DND-41 (cell line): ENCODE measurements around the gene CIRBP.

Experiments used
- ATAC-seq: fragments of 200-7000 bp; cut with Tn5 transposase; 3 replicates; pipeline ENCODE4 v1.9.1; 2021; ENCODE audit warnings: low read depth; ENCODE audit not compliant: insufficient read depth
- DNase-seq: peaks from one replicate; pipeline ENCODE4 v3.0.0-alpha.2; 2020
- H2AFZ ChIP-seq: 2 replicates; pipeline ENCODE4 v1.6.0; 2012; ENCODE audit warnings: low read depth, low read length
- H3K27ac ChIP-seq: 2 replicates; pipeline ENCODE4 v1.5.1; 2012; ENCODE audit warnings: low read length, inconsistent platforms
- H3K27me3 ChIP-seq: fragments of 200-600 bp; sonication (generic); 2 replicates; pipeline ENCODE4 v1.6.0; 2012; ENCODE audit warnings: low read length, mild to moderate bottlenecking, inconsistent platforms; ENCODE audit not compliant: insufficient read depth, poor library complexity
- H3K36me3 ChIP-seq: 2 replicates; pipeline ENCODE4 v1.5.1; 2012; ENCODE audit warnings: low read length, inconsistent platforms; ENCODE audit not compliant: insufficient read depth
- H3K4me1 ChIP-seq: 2 replicates; pipeline ENCODE4 v1.5.1; 2012; ENCODE audit warnings: mild to moderate bottlenecking, low read length; ENCODE audit not compliant: insufficient read depth
- H3K4me2 ChIP-seq: 2 replicates; pipeline ENCODE4 v1.6.0; 2012; ENCODE audit warnings: mild to moderate bottlenecking, moderate library complexity, low read length, inconsistent platforms; ENCODE audit not compliant: insufficient read depth
- H3K4me3 ChIP-seq, 2 experiments: fragments of 200-600 bp in 1 of 2; shearing (Covaris generic) in 1 of 2; 2 replicates each; pipeline ENCODE4 v1.5.1; 2012 to 2016; ENCODE audit warnings: inconsistent platforms in 2 of 2, low read length in 2 of 2, mild to moderate bottlenecking in 2 of 2, low read depth in 1 of 2, moderate library complexity in 1 of 2
- H3K79me2 ChIP-seq: 2 replicates; pipeline ENCODE4 v1.6.0; 2012; ENCODE audit warnings: low read length, inconsistent platforms; ENCODE audit not compliant: insufficient read depth
- H3K9ac ChIP-seq: 2 replicates; pipeline ENCODE4 v1.6.0; 2012; ENCODE audit warnings: low read depth, mild to moderate bottlenecking, inconsistent platforms, low read length, moderate library complexity
- H3K9me3 ChIP-seq: 2 replicates; pipeline ENCODE4 v1.5.1; 2012; ENCODE audit warnings: low read length, moderate library complexity, mild to moderate bottlenecking, inconsistent platforms; ENCODE audit not compliant: insufficient read depth, severe bottlenecking
- H4K20me1 ChIP-seq: 2 replicates; pipeline ENCODE4 v1.6.0; 2012; ENCODE audit warnings: low read length; ENCODE audit not compliant: insufficient read depth
- CTCF ChIP-seq: IDR thresholded peaks from 2 replicates; pipeline ENCODE4 v1.5.1; 2012; ENCODE audit warnings: borderline replicate concordance, low read length, moderate library complexity, mild to moderate bottlenecking; ENCODE audit not compliant: poor library complexity, severe bottlenecking; ENCODE audit errors: extremely low read depth
- EZH2 ChIP-seq: IDR thresholded peaks from 3 replicates; pipeline ENCODE4 v1.6.1; 2012; ENCODE audit warnings: borderline replicate concordance, low read depth, mild to moderate bottlenecking, moderate library complexity, low read length, inconsistent platforms; ENCODE audit not compliant: severe bottlenecking

CIRBP gene

GRCh38 chr19:1274852-1275259 is 5.7 kb downstream of the CIRBP start:
- Histone ChIP-seq H3K4me3 (peak overlapping the region; percentile 27 to 73; a peak in 3 of 4 replicates), H3K9ac (peak overlapping the region; percentile 99), H3K4me2 (peak overlapping the region; percentile 83), H3K9me3 (no peaks in the 10 kb centered on the region), H4K20me1 (peaks cover 77% of the 10 kb centered on the region), H3K27me3 (no peaks in the 10 kb centered on the region), H3K4me1 (peaks cover 70% of the 10 kb centered on the region), H3K79me2 (peaks cover 70% of the 10 kb centered on the region), H3K27ac (peak overlapping the region; percentile 100; the same call in 1 of the 2 replicates), H2AFZ (peak overlapping the region; percentile 34; the same call in 1 of the 2 replicates), H3K36me3 (peaks cover 85% of the 10 kb centered on the region)
- no peak for TF ChIP-seq EZH2
- no peak for TF ChIP-seq CTCF
- DNase-seq (no peak), ATAC-seq (peak; percentile 3)

GRCh38 chr19:1275260-1275975 is 6.3 kb downstream of the CIRBP start, which contains the start of gene FAM174C:
FAM174C (plus strand) TSS chr19:1275530; CDS start chr19:1275550, 20 bp downstream.
- Histone ChIP-seq H3K36me3 (peaks cover 83% of the 10 kb centered on the region), H3K9ac (peak within 1 kb of the TSS; percentile 99), H4K20me1 (peaks cover 77% of the 10 kb centered on the region), H3K27me3 (no peaks in the 10 kb centered on the region), H2AFZ (peak within 1 kb of the TSS; percentile 82), H3K4me3 (peak within 1 kb of the TSS; percentile 51 to 73), H3K4me1 (peaks cover 64% of the 10 kb centered on the region), H3K9me3 (no peaks in the 10 kb centered on the region), H3K79me2 (peaks cover 64% of the 10 kb centered on the region), H3K27ac (peak within 1 kb of the TSS; percentile 100), H3K4me2 (peak within 1 kb of the TSS; percentile 83)
- ATAC-seq (peak; percentile 79), DNase-seq (peak; percentile 97)
- peak; percentile 23 for TF ChIP-seq CTCF
- TF ChIP-seq EZH2, result no peak

- peaks cover 70% of the 10 kb centered on the region for H4K20me1 ChIP-seq
- peaks cover 76% of the 10 kb centered on the region for H3K36me3 ChIP-seq
- H3K4me3 ChIP-seq, result peak overlapping the region; percentile 51 to 73
- H3K27ac ChIP-seq, result peak overlapping the region; percentile 86
- no peaks in the 10 kb centered on the region for H3K9me3 ChIP-seq
- H3K9ac ChIP-seq, result peak overlapping the region; percentile 99
- peaks cover 58% of the 10 kb centered on the region for H3K79me2 ChIP-seq
- no peak for TF ChIP-seq EZH2
- H3K27me3 ChIP-seq, result no peaks in the 10 kb centered on the region
- H3K4me1 ChIP-seq, result peaks cover 57% of the 10 kb centered on the region
- ATAC-seq (no peak), DNase-seq (no peak)
- H2AFZ ChIP-seq, result peak overlapping the region; percentile 66
- peak overlapping the region; percentile 83 for H3K4me2 ChIP-seq
Observed at GRCh38 chr19:1275976-1276627, 7.0 kb downstream of the CIRBP start.

GRCh38 chr19:1276628-1277022 is 7.5 kb downstream of the CIRBP start:
- peak overlapping the region; percentile 99 for H3K9ac ChIP-seq
- H3K79me2 ChIP-seq, result peaks cover 52% of the 10 kb centered on the region
- H4K20me1 ChIP-seq, result peaks cover 65% of the 10 kb centered on the region
- ATAC-seq (no peak), DNase-seq (no peak)
- peak overlapping the region; percentile 83 for H3K4me2 ChIP-seq
- H3K27me3 ChIP-seq, result no peaks in the 10 kb centered on the region
- TF ChIP-seq CTCF (no peak), EZH2 (no peak)
- no peaks in the 10 kb centered on the region for H3K9me3 ChIP-seq
- H3K27ac ChIP-seq, result peak overlapping the region; percentile 86
- H3K36me3 ChIP-seq, result peaks cover 71% of the 10 kb centered on the region
- H2AFZ ChIP-seq, result no peak overlapping the region
- H3K4me3 ChIP-seq, result peak overlapping the region; percentile 51 to 73; a peak in 3 of 4 replicates
- H3K4me1 ChIP-seq, result peaks cover 52% of the 10 kb centered on the region
